GM19099 (cell line): ENCODE measurements around the gene SLC25A51.

ENCODE experiments used
- POLR2A ChIP-seq: IDR thresholded peaks from 3 replicates; pipeline ENCODE4 v1.6.1; 2011; ENCODE audit warnings: low read depth; ENCODE audit not compliant: insufficient read length; ENCODE audit errors: extremely low read depth

The SLC25A51 gene, protein sequence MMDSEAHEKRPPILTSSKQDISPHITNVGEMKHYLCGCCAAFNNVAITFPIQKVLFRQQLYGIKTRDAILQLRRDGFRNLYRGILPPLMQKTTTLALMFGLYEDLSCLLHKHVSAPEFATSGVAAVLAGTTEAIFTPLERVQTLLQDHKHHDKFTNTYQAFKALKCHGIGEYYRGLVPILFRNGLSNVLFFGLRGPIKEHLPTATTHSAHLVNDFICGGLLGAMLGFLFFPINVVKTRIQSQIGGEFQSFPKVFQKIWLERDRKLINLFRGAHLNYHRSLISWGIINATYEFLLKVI

DNA sequence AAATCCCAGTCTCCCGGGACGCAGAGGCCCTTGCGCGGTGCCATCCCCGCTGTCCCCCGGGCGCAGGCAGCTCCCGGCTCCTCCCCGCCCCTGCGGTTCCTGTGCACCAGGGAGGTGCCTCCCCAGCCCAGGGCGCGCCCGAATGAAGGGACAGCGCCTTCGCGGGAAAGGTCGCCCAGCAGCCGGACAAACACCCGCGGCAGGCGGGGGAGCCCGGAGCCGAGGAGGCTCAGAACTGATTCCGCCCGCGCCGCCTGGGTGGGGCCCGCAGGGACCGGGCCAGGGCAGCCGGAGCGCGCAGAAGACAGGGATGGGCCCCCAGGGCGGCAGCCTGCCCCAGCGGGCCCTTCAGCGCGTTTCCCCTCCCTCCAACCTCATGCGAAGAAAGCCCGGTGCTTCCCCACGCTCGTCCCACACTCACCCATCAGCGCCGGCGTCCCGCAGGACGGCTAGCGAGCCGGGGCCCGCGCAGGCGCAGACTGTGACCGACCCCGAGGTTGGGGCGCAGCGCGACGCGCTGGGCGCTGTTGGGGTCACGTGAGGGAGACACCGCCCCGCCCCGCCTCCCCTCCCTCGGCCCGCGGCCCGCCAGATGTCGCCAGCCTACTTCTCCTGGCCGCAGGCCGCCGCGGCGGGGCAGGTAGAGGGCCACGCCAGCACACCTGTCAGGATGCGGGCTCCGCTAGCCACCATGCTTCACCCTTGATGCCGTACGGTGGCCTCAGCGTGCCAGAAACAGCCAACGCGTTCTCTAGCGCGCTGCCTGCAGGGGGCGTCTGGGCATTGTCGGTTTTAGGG lies at the start of gene SLC25A51:
Gene SLC25A51 (minus strand): TSS at position 481 of the 798 bp plus-strand sequence. CDS start 15,577 bp downstream, outside the sequence.
- peak; percentile 81 for TF ChIP-seq POLR2A

DNA sequence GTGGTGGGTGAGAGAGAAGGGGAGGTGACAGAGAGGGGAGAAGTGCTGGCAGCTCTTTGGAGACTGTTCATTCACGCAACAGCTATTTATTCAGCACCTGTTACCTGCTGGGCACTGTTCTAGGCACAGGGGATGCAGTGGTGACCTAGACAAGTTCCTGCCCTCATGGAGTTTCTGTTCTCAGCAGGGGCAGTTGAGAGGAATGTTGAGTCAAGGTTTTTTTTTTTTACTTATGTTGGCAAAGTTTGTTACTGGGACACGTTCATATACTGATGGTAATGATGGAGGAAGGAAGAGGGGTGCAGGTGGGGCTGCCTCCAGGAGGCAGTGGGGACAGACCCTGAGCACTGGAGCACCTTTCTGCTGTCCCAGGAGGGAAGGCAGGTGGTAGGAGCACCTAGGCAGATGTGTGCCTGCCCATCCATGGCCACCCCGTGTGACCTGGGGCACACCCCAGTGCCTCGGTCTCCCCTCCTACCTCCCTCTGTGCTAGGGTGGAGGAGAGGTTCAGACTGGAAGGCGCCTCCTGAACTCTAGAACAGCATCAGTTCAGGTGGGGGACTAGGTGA lies 49.4 kb upstream of the SLC25A51 start:
- TF ChIP-seq POLR2A, result no peak

DNA sequence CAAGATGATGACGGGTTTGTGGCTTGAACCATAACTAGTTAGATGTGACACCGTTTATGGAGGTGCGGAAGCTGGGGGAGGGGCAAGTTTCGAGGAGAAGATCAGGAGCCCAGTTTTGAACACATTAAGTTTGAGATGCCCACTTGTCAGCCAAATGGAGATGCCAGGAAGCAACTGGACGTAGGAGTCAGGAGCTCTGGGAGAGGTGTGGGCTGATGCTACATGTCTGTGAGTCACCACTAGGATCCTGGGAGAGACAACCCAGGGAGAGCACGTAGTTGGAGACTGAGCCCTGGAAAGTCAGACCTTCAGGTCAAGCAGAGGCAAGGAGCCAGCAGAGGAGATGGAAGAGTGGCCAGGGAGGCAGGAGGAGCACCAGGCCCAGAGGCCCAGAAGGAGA lies 48.8 kb upstream of the SLC25A51 start:
- no peak for TF ChIP-seq POLR2A

DNA sequence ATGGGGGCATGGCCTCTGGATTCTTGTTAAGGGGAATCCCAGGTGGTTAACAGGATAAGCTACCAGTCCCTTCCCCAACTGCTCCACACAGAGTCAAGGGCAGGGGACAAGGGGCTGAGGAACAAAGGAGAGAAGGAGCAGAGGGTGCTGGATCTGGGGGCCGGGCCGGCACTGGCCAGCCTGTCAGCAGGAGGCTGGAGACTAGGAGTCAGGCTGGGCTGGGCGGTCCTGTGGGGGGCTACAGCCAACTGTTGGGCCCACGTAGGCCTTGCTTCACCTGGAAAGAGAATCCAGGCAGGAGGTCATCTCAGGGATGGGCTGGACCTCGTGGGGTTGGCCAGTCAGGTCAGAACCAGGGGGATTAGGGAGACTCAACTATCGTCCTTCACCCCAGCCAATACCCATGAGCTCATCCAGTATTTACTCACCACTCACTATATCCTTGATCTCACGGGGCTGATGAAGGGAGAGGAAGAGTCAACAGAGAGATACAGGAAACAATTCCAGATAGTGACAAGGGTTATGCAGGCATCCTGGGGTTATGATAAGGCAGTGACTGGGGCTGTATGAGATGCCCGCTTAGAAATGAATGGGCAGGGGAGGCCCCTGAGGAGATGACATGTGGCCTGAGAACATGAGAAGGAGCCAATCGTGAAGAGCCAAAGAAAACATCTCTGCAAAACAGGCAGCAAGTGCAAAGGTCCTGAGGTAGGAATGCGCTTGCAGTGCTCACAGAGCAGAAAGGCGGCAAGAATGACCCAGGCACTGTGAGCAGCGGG lies 47.9 kb upstream of the SLC25A51 start:
- no peak for TF ChIP-seq POLR2A

DNA sequence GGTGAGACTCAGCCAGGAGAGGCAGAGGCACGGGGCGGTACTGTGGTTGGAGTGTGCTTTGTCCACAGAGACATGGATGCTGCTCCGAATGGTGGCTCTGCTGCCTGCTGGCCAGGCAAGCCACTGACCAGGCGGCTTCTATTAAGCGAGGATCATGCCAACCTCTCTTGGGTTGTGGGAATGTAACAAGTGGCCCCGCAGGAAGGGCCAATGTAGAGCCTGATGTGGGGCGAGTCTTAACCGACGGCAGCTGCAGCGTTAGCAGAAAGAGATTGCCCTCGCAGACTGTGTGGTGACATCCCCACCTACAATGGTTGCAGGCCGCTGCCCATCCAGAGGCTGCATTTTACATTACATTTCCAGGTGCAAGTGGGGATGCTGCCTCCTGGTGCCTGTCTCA lies 46.6 kb upstream of the SLC25A51 start:
- no peak for TF ChIP-seq POLR2A

DNA sequence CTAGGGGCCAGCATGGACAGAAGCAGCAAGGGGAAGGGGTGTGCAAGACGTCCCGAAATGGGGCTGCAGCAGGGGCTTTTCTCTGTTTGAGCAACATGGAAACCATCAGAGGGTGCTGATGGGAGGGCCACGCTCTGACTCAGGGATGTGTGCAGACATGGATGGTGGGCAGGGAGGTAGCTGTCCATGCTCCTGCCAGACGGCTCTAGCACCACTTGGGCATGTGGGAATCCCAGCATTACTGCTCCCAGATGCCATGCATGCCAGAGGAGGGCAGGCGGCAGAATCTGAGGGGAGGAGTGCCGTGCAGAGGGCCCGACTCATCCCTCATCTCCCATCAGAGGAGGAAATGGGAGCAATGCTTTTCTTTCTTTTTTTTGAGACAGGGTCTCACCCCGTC lies 45.6 kb upstream of the SLC25A51 start:
- TF ChIP-seq POLR2A, result no peak

DNA sequence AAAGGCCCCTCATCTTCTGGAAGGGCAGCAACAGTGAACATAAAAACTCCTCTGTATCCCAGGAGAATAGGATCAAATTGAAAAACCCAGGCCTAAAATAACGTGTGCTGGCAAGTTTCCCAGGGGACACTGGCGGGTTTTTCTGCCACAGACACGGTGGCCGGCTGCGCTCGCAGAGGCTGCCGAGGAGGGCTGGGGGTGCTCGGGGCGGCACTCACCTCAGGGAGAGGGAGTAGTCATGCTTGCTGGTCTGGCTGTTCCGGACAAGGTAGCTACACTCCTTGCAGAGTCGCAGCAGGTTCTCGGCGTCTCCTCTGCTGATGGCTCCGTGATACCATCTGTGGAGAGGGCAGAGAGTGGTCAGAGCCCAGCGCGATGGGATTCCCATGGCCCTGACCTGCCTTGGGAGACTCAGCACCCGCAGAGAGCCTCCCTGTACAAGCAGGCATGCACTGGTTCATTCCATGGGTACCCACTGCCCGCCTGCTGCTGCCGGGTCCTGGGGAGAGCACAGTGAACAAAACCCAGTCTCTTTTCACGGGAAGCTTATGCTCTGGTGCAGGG lies 44.6 kb upstream of the SLC25A51 start:
- no peak for TF ChIP-seq POLR2A

DNA sequence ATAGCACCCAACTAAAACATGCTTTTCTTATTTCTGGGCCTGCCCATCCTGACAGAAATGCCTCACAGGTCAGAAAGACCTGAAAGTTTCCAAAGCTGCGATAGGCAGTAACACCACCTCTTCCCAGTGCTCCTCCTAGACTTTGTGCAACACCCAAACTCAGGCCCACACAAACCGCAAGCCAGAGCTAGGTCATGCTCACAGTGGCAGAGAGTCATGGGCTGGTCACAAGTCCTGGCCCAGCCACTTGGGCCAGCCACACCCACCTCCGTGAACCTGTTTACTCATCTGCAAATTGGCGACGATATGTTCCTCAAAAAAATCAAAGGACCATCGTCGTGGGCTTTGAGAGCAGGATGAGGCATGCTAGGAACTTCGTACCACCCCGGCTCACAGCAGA lies 44.0 kb upstream of the SLC25A51 start:
- TF ChIP-seq POLR2A, result no peak

DNA sequence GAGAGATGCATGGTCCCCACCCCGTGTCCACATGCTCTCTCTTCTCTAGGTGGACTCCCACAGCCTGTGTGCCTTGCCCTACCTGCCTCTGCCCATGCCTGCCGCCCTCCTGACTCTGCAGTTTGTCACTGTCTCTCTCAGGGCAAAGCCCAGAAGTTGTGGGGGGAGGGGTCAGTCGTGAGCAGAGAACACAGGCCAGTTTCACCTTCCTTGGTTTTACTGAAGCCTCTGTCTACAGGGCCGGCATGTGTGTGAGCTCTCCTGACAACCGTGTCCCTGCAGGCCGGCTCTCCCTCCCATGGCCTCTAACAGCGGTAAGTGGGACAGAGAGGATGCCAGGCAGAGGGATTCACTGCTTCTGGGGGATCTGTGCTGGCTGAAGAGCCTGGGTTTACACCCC lies 43.5 kb upstream of the SLC25A51 start:
- no peak for TF ChIP-seq POLR2A

DNA sequence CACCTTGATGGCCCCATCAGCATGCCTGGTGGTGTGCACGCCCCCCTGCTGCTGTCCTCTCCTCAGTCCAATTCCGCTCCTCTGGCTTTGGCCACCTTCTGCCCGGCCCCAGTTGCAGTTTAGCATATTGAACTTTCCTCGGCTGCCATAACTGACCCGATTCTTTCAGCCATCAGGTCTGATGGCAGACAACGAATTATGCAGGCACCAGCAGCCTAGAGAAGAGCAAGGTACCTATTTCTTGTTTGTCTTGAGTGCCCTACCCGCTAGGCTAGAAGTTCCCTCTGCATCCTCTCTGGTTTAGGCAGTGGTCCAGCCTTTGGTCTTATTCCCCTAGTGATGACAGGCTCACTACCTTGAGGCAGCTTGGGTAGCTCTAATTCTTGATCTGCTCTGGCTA lies 43.0 kb upstream of the SLC25A51 start:
- no peak for TF ChIP-seq POLR2A

DNA sequence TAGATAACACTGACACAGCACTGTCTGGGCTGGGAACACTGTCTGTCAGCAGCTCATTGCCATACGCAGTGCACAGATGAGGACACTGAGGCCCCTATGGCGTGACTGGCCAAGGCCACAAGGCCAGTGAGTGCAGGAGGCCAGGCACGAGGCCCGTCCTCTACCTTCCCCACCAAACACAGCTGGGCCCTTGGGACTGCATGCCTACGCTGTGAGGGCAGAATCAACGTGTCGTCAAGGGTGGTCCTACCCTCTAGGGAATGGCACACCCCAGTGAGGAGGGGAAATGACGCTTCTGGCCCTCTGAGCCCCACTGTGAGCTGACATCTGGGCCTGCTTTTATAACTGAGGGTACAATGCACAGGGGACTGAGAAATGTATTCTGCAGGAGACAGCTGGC lies 42.1 kb upstream of the SLC25A51 start:
- no peak for TF ChIP-seq POLR2A

DNA sequence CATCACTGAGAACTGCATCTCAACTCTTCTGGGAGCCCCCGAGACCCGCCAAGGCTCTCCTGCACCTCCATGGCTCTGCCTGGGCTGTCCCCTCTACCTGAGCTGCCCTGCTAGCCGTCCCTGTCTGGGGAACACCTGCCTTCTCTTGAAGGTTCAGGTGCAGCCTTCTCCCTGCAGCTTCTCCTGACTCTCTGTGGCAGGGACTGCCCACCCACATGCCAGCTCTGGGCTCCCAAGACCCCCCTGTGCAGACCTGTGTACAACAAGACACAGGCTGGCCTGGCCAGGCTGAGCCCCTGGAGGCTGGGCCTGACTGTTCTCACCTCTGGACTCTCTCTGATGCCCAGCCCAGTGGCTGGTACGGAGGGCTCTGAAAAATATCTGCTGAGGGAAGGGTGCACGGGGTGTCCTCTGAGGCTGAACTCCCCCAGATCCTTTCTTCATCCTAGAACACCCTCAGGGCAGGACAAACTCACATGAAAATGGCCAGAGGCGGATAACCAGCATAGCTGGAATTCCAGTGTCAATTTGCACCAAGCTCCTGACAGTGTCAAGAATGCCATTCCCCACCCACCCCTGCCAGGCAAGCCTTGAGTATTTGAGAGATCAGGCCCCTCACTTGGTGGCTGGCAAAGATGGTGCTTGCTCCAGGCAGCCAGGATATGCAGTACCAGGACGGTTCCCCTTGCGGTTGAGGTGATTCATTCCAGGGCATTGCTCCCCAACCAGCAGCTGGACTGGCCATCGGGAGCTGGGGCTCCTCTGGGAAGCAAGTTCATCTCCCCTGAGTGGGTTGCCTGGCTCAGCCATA lies 40.9 kb upstream of the SLC25A51 start:
- no peak for TF ChIP-seq POLR2A

DNA sequence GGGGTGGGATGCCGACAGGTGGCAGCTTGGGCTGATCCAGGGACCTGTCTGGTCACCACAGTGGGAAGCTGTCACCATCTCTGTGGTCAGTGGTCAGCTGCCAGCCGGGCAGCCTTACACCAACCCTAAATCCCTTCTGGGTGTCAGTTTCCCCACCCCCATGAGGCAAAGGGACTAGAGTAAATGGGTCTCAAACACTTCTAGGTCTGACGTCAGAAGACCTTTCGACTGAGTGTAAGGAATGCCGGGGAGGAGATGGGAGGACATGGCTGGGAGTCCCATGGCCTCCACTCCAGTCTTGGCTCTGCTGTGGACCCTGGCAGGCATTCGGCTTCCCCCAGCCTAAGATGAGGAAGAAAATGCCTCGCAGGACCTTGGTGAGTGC lies 40.3 kb upstream of the SLC25A51 start:
- TF ChIP-seq POLR2A, result no peak
